HG03521 (cell line): Measurements from ENCODE around the gene SGTA.

Experiments
- ATAC-seq: cut with Tn5 transposase; IDR thresholded peaks from one replicate; pipeline ENCODE4 v1.9.1; 2021; ENCODE audit warnings: mild to moderate bottlenecking, moderate library complexity; ENCODE audit not compliant: unreplicated experiment

Gene SGTA

DNA sequence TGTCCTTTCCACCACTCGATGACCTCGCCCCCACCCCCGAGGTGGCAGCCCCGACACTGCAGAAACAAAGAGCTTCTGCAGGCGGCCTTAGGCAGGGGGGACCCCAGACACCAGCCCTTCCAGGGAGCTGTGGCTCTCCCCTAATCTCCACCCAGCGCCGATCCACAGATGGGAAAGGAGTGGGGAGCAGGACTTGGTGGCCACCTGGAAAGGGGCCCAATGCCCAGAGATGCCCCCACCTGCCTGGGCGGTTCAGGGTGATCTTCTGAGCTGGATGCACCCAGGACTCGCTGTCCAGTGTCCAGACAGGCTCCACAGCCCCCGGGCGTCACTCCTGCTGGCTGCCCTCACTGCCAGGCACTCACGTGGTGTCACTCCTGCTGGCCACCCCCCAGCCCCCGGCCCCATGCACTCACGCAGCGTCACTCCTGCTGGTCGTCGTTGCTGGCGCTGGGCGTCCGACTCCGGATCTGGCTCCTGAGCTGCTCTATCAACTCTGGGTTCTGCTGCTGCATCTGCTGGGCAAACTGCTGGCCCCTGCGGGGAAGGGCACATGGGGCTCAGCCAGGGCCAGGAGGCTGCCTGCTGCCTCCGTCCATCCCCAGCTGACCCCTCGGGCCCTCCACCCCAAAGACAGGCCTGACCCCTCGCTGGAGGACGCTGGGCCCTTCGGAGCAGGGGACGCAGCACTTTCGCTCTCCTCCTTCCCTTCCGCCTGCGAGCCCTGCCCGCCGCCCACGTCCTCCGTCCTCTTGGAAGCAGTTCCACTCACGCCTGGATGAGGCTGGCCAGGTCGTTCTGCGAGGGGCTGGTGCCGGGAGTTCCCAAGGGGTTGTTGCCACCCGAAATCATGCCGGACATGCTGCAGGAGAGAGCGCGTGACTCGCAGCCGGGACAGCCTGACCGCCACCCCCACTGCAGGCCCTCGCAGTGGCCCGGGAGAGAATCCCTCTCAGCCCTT is 25.9 kb downstream of the SGTA start:
- ATAC-seq = no peak

DNA sequence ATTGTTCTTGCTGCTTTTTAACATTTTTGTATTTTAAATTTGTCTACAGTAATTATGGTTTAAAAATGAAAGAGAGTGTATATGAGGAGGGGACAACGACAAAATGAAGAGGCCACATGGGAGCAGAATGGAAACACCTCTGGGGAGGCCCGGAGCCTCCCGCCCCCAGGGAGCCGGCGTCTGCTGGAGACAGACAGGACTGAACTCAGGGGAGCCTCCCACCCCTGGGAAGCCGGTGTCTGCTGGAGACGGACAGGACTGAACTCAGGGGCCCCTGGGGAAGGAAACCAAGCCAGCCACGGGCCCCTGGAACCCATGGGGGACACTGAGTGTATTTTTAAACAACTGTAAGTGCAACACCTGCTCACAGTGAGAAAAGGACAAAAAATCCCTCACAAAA is 26.6 kb downstream of the SGTA start:
- ATAC-seq = no peak

DNA sequence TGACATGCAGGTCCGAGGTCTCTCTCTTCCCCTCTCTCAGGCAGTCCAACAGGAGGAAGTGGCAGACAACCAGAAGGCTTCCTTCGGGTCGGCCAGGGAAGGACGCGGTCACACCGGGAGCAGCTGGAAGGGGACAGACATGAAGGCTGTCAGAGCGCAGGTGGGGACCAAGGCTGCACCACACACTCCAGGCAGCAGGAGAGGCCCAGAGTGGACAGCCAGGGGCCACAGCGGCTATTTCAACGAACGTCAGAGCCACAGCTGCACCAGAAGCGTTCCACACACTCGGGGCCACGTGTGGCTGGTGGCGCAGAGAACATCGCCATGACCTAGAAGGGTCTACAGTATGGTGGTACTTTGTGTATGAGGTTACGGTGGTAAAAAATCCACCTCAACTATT is 27.3 kb downstream of the SGTA start:
- ATAC-seq = no peak

DNA sequence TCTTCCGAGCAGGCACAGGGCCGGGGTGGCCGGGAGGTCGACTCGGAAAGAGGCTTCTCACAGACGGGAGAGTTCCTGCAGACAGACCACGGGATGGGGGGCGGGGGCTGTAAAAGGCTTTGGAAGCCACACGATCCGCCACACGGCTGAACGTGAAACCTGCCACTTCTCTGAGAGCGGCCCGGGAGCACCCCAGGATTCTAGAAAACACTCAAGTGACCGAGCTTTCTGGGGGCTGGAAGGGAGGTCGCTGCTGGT is 27.7 kb downstream of the SGTA start:
- ATAC-seq = no peak

DNA sequence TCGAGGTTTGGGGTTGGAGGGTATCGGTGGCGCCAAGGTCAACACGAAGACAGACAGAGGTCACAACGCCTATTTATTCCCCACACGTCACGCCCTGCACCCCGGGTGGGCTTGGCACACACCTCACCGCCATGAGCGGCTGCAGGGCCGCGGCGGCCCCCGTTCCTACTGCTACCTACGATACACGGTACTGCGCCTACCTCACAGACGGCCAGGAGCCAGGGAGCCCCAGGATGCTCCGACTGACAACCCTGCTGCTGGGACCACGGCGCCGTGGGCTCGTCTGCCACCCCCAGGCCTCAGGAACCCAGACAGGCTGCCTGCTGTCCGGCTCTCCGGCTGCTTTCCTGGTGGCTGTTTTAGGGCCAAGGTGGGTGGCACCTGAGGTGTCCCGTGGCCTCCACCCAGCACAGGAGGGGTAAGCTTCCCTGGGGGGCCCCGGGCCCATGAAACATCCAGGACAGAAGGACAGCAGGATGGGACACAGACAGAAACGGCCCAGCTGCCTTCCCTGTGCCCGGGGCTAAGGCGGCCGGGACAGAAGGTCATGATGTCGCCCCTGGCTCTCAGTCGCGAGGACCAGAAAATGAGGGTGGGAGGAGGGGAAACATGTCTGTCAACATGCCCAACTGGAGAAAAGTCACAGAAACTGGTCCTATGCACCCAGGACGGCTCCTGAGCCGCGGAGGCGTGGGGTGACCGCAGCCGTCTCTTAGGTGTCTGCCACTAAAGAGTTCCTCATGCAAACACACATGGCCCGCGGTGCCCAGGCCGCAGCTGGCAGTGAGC is 28.2 kb downstream of the SGTA start:
- ATAC-seq = no peak

DNA sequence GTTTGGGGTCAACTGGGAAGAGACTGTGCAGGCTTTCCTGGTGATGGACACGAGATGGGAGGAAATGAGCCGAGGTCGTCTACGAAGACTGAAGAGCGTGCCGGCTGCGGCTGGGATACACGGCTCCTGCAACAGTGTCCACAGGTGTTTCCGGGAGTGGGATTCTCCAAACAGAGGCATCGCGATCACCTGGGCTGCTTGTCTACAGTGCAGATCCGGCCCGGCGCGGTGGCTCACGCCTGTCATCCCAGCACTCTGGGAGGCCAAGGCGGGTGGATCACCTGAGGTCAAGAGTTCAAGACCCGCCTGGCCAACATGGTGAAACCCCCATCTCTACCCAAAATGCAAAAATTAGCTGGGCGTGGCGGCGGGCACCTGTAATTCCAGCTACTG is 31.6 kb downstream of the SGTA start:
- ATAC-seq = no peak

- ATAC-seq = no peak
Observed at GRCh38 chr19:2750808-2751437, 32.1 kb downstream of the SGTA start.

GRCh38 chr19:2747349-2747748 is 35.7 kb downstream of the SGTA start:
- no peak for ATAC-seq

GRCh38 chr19:2744113-2744512 is 39.0 kb downstream of the SGTA start:
- no peak for ATAC-seq

GRCh38 chr19:2743099-2743498 is 40.0 kb downstream of the SGTA start:
- ATAC-seq = no peak

GRCh38 chr19:2740314-2740656 is 42.8 kb downstream of the SGTA start:
- no peak for ATAC-seq

GRCh38 chr19:2739602-2740313 is 43.3 kb downstream of the SGTA start, which contains the start of gene SLC39A3:
SLC39A3 (minus strand) TSS chr19:2740017; CDS start chr19:2737257, 2,760 bp downstream.
- peak; percentile 90 for ATAC-seq

- ATAC-seq = no peak
Observed at GRCh38 chr19:2736550-2737190, 46.4 kb downstream of the SGTA start.

DNA sequence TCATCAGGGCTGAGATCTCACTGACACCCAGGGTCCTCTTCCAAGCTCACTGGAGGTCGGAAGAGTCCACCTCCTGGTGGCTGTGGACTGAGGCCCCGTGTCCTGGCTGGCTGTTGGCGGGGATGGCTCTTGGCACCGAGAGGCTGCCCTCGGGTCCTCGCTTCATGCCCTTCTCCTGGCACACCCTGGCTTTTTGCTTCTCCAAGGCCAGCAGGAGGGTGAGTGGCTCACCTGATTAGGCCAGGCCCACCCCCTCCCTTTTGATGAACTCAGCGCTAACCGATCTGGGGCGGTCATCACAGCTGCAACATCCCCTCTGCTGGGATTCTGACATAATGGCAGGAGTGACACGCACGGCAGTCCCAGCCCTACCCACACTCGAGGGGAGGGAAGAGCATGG is 47.7 kb downstream of the SGTA start:
- no peak for ATAC-seq

GRCh38 chr19:2734589-2735288 is 48.3 kb downstream of the SGTA start:
- no peak for ATAC-seq

DNA sequence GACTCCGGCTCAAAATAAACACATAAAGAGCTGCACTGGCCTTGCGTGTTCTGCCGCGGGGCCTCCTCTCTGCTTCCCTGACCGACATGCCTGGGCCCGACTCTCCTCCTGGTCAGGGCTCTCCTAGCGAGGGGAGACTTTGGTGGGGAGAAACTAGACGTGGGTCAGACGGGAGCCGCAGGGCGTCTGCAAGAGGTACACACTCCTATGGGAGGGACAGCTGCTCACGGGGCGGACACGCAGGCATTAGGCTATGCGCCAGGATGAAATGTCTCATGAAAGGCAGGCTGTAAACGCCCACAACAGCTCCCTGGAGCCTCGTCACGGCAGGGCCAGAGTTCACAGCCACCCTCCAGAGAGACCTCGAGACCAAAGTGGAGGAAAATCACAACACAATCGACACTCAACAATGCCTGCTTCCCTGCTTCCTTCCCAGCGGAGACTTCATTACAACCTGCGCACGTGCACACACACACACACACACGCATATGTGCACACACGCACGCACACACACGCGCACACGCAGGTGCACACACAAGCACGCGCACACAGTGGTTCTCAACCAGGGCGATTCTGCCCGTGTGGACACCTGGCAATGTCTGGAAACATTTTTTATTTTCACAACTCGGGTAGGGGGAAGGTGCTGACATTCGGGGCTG is 49.0 kb downstream of the SGTA start:
- ATAC-seq = no peak

GRCh38 chr19:2732883-2733282 is 50.2 kb downstream of the SGTA start:
- no peak for ATAC-seq

DNA sequence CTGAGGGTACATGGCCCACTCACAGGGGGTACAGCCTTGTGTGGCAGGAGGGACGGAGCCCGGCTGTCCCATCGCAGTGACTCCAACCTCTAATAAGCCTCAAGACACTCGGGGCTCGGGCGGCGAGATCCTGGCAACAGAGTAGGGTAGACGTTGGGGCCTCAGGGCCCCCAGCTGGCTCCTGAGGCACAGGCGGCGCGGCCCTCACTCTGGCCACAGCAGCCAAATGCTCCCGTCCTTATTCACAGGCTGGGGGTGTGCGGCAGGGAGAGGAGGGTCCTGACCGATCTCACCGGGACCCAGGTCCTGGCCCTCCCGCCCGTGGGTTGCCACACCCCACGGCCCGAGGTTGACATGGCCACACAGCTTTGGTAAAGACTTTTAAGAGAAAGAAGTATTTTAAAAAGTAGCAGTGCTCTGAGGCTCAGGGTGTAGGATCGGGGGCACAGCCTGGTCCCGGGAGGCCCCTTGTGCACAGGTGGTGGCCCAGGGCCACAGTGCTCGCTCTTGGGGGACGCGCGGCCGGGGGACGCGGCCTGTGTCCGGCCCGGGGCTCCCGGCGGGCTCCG is 50.8 kb downstream of the SGTA start:
- no peak for ATAC-seq
